H9 (cell line): ENCODE data around the gene NLRP5. TPM values are rescaled to one million over a fixed set of nuclear protein-coding genes. Genes with fewer than 3 reads are reported as not detected.
A peak's percentile ranks its signal among the peaks of the same experiment; 100 is the strongest.

Source experiments
- DNase-seq: peaks from one replicate; pipeline ENCODE4 v3.0.0-alpha.2; 2017
- H2AFZ ChIP-seq: one replicate; pipeline ENCODE4 v1.6.1; 2013; ENCODE audit warnings: mild to moderate bottlenecking, low read length, control low read depth, moderate library complexity
- H2AK5ac ChIP-seq: 2 replicates; pipeline ENCODE4 v1.6.1; 2013; ENCODE audit warnings: low read length, control low read depth, mixed read lengths; ENCODE audit not compliant: insufficient read length
- H2BK120ac ChIP-seq: one replicate; pipeline ENCODE4 v1.6.1; 2013; ENCODE audit warnings: low read depth, mild to moderate bottlenecking, low read length, control low read depth, inconsistent platforms; ENCODE audit not compliant: poor library complexity, severe bottlenecking
- H2BK12ac ChIP-seq: 2 replicates; pipeline ENCODE4 v1.6.1; 2013; ENCODE audit warnings: low read length, control low read depth, mixed read lengths, low read depth; ENCODE audit not compliant: insufficient read length
- H2BK15ac ChIP-seq: 2 replicates; pipeline ENCODE4 v1.6.1; 2013; ENCODE audit warnings: low read depth, low read length, control low read depth
- H2BK20ac ChIP-seq: one replicate; pipeline ENCODE4 v1.6.1; 2013; ENCODE audit warnings: low read depth, mild to moderate bottlenecking, low read length, control low read depth, inconsistent platforms; ENCODE audit not compliant: poor library complexity, severe bottlenecking
- H2BK5ac ChIP-seq: 2 replicates; pipeline ENCODE4 v1.6.1; 2013; ENCODE audit warnings: low read length, control low read depth, mixed read lengths; ENCODE audit not compliant: insufficient read length
- H3K14ac ChIP-seq: 2 replicates; pipeline ENCODE4 v1.6.1; 2013; ENCODE audit warnings: low read length, control low read depth; ENCODE audit not compliant: insufficient read depth
- H3K18ac ChIP-seq: 2 replicates; pipeline ENCODE4 v1.6.1; 2013; ENCODE audit warnings: low read depth, mild to moderate bottlenecking, mixed read lengths, low read length, control low read depth; ENCODE audit not compliant: insufficient read length
- H3K23ac ChIP-seq: 2 replicates; pipeline ENCODE4 v1.6.1; 2013; ENCODE audit warnings: low read length, control low read depth, mixed read lengths, low read depth; ENCODE audit not compliant: insufficient read length
- H3K23me2 ChIP-seq: 2 replicates; pipeline ENCODE4 v1.6.1; 2013; ENCODE audit warnings: low read depth, mild to moderate bottlenecking, mixed read lengths, low read length, control low read depth; ENCODE audit not compliant: insufficient read length, poor library complexity, severe bottlenecking
- H3K27ac ChIP-seq: 2 replicates; pipeline ENCODE4 v1.5.1; 2013; ENCODE audit warnings: low read length, control low read depth, mixed read lengths, low read depth; ENCODE audit not compliant: insufficient read length
- H3K27me3 ChIP-seq: 2 replicates; pipeline ENCODE4 v1.6.1; 2013; ENCODE audit warnings: low read length, control low read depth, inconsistent platforms; ENCODE audit not compliant: insufficient read depth
- H3K4ac ChIP-seq: 2 replicates; pipeline ENCODE4 v1.6.1; 2013; ENCODE audit warnings: low read depth, mild to moderate bottlenecking, control low read depth, inconsistent platforms, low read length, moderate library complexity
- H3K4me1 ChIP-seq: 2 replicates; pipeline ENCODE4 v1.6.1; 2013; ENCODE audit warnings: low read length, control low read depth, inconsistent platforms; ENCODE audit not compliant: insufficient read depth
- H3K4me2 ChIP-seq: 2 replicates; pipeline ENCODE4 v1.6.1; 2013; ENCODE audit warnings: low read length, control low read depth, mixed read lengths; ENCODE audit not compliant: insufficient read length, insufficient read depth
- H3K56ac ChIP-seq: 2 replicates; pipeline ENCODE4 v1.6.1; 2013; ENCODE audit warnings: low read depth, mild to moderate bottlenecking, mixed read lengths, low read length, control low read depth; ENCODE audit not compliant: insufficient read length
- H3K79me1 ChIP-seq: 2 replicates; pipeline ENCODE4 v1.6.1; 2013; ENCODE audit warnings: low read depth, mild to moderate bottlenecking, moderate library complexity, low read length, control low read depth, inconsistent platforms; ENCODE audit not compliant: insufficient read depth, poor library complexity, severe bottlenecking
- H3K79me2 ChIP-seq: 2 replicates; pipeline ENCODE4 v1.6.1; 2013; ENCODE audit warnings: low read length, control low read depth, inconsistent platforms; ENCODE audit not compliant: insufficient read depth
- H3K9ac ChIP-seq: 2 replicates; pipeline ENCODE4 v1.6.1; 2013; ENCODE audit warnings: low read length, control low read depth, mixed read lengths; ENCODE audit not compliant: insufficient read length; ENCODE audit errors: extremely low read depth
- H3K9me3 ChIP-seq: one replicate; pipeline ENCODE4 v1.6.1; 2013; ENCODE audit warnings: low read depth, low read length, inconsistent platforms; ENCODE audit not compliant: control insufficient read depth
- H3T11ph ChIP-seq: one replicate; pipeline ENCODE4 v1.6.1; 2013; ENCODE audit warnings: mild to moderate bottlenecking, low read length, control low read depth, inconsistent platforms
- H4K20me1 ChIP-seq: one replicate; pipeline ENCODE4 v1.6.1; 2013; ENCODE audit not compliant: control insufficient read depth, insufficient read length, insufficient read depth
- H4K5ac ChIP-seq: 2 replicates; pipeline ENCODE4 v1.6.1; 2013; ENCODE audit warnings: low read depth, mild to moderate bottlenecking, mixed read lengths, low read length, control low read depth; ENCODE audit not compliant: insufficient read length
- H4K8ac ChIP-seq: replicated peaks from 2 replicates; pipeline ENCODE4 v1.6.1; 2013; ENCODE audit warnings: low read length, control low read depth, mixed read lengths, low read depth; ENCODE audit not compliant: insufficient read length
- H4K91ac ChIP-seq: 2 replicates; pipeline ENCODE4 v1.6.1; 2013; ENCODE audit warnings: low read depth, mild to moderate bottlenecking, moderate library complexity, mixed read lengths, low read length, control low read depth; ENCODE audit not compliant: insufficient read length
- H3K27ac Mint-ChIP-seq, 3 experiments: 2 replicates in 2 of 3; 3 replicates in 1 of 3; pipeline ENCODE4 v1.8.0; 2020 to 2021; ENCODE audit warnings: mixed read lengths in 3 of 3, mild to moderate bottlenecking in 1 of 3, moderate library complexity in 1 of 3
- H3K27me3 Mint-ChIP-seq: 2 replicates; pipeline ENCODE4 v1.8.0; 2021; ENCODE audit warnings: low read depth, mild to moderate bottlenecking, moderate library complexity, mixed read lengths
- H3K36me3 Mint-ChIP-seq, 3 experiments: 2 replicates in 2 of 3; 3 replicates in 1 of 3; pipeline ENCODE4 v1.8.0; 2020 to 2021; ENCODE audit warnings: low read depth in 3 of 3, mixed read lengths in 3 of 3; ENCODE audit not compliant: insufficient read depth in 1 of 3
- H3K4me1 Mint-ChIP-seq, 2 experiments: 2 replicates each; pipeline ENCODE4 v1.8.0; 2020; ENCODE audit warnings: mixed read lengths in 2 of 2
- H3K4me3 Mint-ChIP-seq, 2 experiments: 2 replicates in 1 of 2; 3 replicates in 1 of 2; pipeline ENCODE4 v1.8.0; 2020 to 2021; ENCODE audit warnings: mild to moderate bottlenecking in 2 of 2, mixed read lengths in 2 of 2, moderate library complexity in 1 of 2
- H3K9me3 Mint-ChIP-seq, 2 experiments: 2 replicates in 1 of 2; 3 replicates in 1 of 2; pipeline ENCODE4 v1.8.0; 2020; ENCODE audit warnings: mild to moderate bottlenecking in 2 of 2, mixed read lengths in 2 of 2, moderate library complexity in 1 of 2
- WGBS: extraction: QIAGEN DNeasy Blood & Tissue Kit; methylation state at CpG from one replicate; pipeline ENCODE4 v1.1.7; 2013; ENCODE audit warnings: missing lambda C conversion rate, low lambda C conversion rate, mixed read lengths; ENCODE audit not compliant: insufficient read length; ENCODE audit errors: extremely low coverage; 5-methylcytosine and 5-hydroxymethylcytosine counted together
- total RNA-seq: library from RNA; stranded (reverse); gene quantifications from 2 replicates; pipeline ENCODE4 v1.2.1, GENCODE V29; 2021
- TF ChIP-seq, protein P1 (sequence below): fragments of 200-600 bp; sonication (generic); conservative IDR thresholded peaks from 3 replicates; pipeline ENCODE4 v1.8.0; 2021; ENCODE audit warnings: antibody characterized with exemption, mild to moderate bottlenecking

Gene NLRP5
- total RNA-seq, 1 experiment from 2014 or later = not detected

- no peaks in the 10 kb centered on the region for H3K79me2 ChIP-seq
- no peaks in the 10 kb centered on the region for H3K9me3 ChIP-seq
- H3K18ac ChIP-seq = no peak overlapping the region
- H3K9me3 Mint-ChIP-seq = peaks cover 0 to 32% of the 10 kb centered on the region in 2 experiments; a peak in 2 of 5 replicates
- no peak overlapping the region for H2AFZ ChIP-seq
- H2BK120ac ChIP-seq = no peak overlapping the region
- H3K36me3 Mint-ChIP-seq = no peaks in the 10 kb centered on the region
- no peak overlapping the region for H3K23ac ChIP-seq
- H2BK12ac ChIP-seq = no peak overlapping the region
- no peak overlapping the region for H3K9ac ChIP-seq
- no peak overlapping the region for H2BK5ac ChIP-seq
- no peak overlapping the region for H4K5ac ChIP-seq
- H4K8ac ChIP-seq = no peak overlapping the region
- H3K4me1 Mint-ChIP-seq = peaks cover 0 to 5% of the 10 kb centered on the region in 2 experiments; a peak in 2 of 4 replicates
- H4K20me1 ChIP-seq = no peaks in the 10 kb centered on the region
- H3K56ac ChIP-seq = no peak overlapping the region
- no CpG with 5 or more reads among the region's 4 CpGs for WGBS
- H3K14ac ChIP-seq = no peak overlapping the region
- no peak overlapping the region for H3K4me3 Mint-ChIP-seq
- peak; percentile 49 for DNase-seq
- no peak overlapping the region for H2BK15ac ChIP-seq
- H4K91ac ChIP-seq = no peak overlapping the region
- peaks cover 21% of the 10 kb centered on the region for H3K27me3 Mint-ChIP-seq
- no peak overlapping the region for H3K4me2 ChIP-seq
- H3K4ac ChIP-seq = no peak overlapping the region
- H3K79me1 ChIP-seq = no peaks in the 10 kb centered on the region
- no peak overlapping the region for H3T11ph ChIP-seq
- no peak overlapping the region for H3K27ac ChIP-seq
- no peaks in the 10 kb centered on the region; the same call in 1 of the 2 replicates for H3K27me3 ChIP-seq
- no peak overlapping the region for H2AK5ac ChIP-seq
- H2BK20ac ChIP-seq = no peak overlapping the region
- H3K4me1 ChIP-seq = no peaks in the 10 kb centered on the region
- TF ChIP-seq, protein P1, sequence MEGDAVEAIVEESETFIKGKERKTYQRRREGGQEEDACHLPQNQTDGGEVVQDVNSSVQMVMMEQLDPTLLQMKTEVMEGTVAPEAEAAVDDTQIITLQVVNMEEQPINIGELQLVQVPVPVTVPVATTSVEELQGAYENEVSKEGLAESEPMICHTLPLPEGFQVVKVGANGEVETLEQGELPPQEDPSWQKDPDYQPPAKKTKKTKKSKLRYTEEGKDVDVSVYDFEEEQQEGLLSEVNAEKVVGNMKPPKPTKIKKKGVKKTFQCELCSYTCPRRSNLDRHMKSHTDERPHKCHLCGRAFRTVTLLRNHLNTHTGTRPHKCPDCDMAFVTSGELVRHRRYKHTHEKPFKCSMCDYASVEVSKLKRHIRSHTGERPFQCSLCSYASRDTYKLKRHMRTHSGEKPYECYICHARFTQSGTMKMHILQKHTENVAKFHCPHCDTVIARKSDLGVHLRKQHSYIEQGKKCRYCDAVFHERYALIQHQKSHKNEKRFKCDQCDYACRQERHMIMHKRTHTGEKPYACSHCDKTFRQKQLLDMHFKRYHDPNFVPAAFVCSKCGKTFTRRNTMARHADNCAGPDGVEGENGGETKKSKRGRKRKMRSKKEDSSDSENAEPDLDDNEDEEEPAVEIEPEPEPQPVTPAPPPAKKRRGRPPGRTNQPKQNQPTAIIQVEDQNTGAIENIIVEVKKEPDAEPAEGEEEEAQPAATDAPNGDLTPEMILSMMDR = peak; percentile 66
- H3K27ac Mint-ChIP-seq = no peak overlapping the region
- no peaks in the 10 kb centered on the region for H3K23me2 ChIP-seq
These were observed 84.6 kb downstream of the NLRP5 start for GRCh38 chr19:56071151-56071550.
